HG03064 (cell line): ENCODE data around the gene AFAP1L1.

ENCODE experiments used
- ATAC-seq: cut with Tn5 transposase; IDR thresholded peaks from one replicate; pipeline ENCODE4 v1.9.1; 2021; ENCODE audit warnings: low read depth; ENCODE audit not compliant: unreplicated experiment

Gene AFAP1L1

GRCh38 chr5:149283626-149284480, 12.2 kb downstream of the AFAP1L1 start:
- no peak for ATAC-seq

GRCh38 chr5:149284501-149284900, 12.8 kb downstream of the AFAP1L1 start:
- no peak for ATAC-seq

- ATAC-seq: no peak
Observed at GRCh38 chr5:149285153-149285552, 13.5 kb downstream of the AFAP1L1 start.

- ATAC-seq: no peak
Observed at GRCh38 chr5:149288436-149288835, 16.8 kb downstream of the AFAP1L1 start.

GRCh38 chr5:149289301-149289700, 17.6 kb downstream of the AFAP1L1 start:
- ATAC-seq: no peak

- no peak for ATAC-seq
Observed at GRCh38 chr5:149294872-149295829, 23.5 kb downstream of the AFAP1L1 start.

- no peak for ATAC-seq
Observed at GRCh38 chr5:149297340-149298025, 25.8 kb downstream of the AFAP1L1 start.

GRCh38 chr5:149298163-149298562, 26.5 kb downstream of the AFAP1L1 start:
- ATAC-seq: no peak

GRCh38 chr5:149298842-149299404, 27.3 kb downstream of the AFAP1L1 start:
- no peak for ATAC-seq

GRCh38 chr5:149299451-149300054, 27.9 kb downstream of the AFAP1L1 start:
- ATAC-seq: no peak

GRCh38 chr5:149300441-149300840, 28.8 kb downstream of the AFAP1L1 start:
- no peak for ATAC-seq

GRCh38 chr5:149301049-149301743, 29.5 kb downstream of the AFAP1L1 start:
- ATAC-seq: no peak

- ATAC-seq: no peak
Observed at GRCh38 chr5:149301744-149302380, 30.2 kb downstream of the AFAP1L1 start.

- ATAC-seq: no peak
Observed at GRCh38 chr5:149302641-149303040, 31.0 kb downstream of the AFAP1L1 start.

GRCh38 chr5:149303210-149303609, 31.6 kb downstream of the AFAP1L1 start:
- ATAC-seq: no peak

- no peak for ATAC-seq
Observed at GRCh38 chr5:149304195-149305078, 32.8 kb downstream of the AFAP1L1 start.

GRCh38 chr5:149309354-149309753, 37.7 kb downstream of the AFAP1L1 start:
- no peak for ATAC-seq

GRCh38 chr5:149310488-149310887, 38.8 kb downstream of the AFAP1L1 start:
- no peak for ATAC-seq
